ENCODE results near the gene PSG1. TPM values are rescaled to one million over a fixed set of nuclear protein-coding genes. Genes with fewer than 3 reads are reported as not detected.
"Not testable (repeated sequence)": the region's sequence is repeated elsewhere in the genome, so short reads cannot be mapped to it uniquely, and the experiment has no call there.

The PSG1 gene
- total RNA-seq, 1 experiment from 2014 or later, result not detected

GRCh38 chr19:42850981-42851717 is 28.4 kb downstream of the PSG1 start:
- DNase-seq (ENCODE audit: low spot score) (no peak), ATAC-seq (no peak)
- H3K27ac Mint-ChIP-seq, result no peak overlapping the region
- no peak overlapping the region for H3K4me3 Mint-ChIP-seq
- no peaks in the 10 kb centered on the region for H3K36me3 Mint-ChIP-seq
- no peaks in the 10 kb centered on the region for H3K4me1 Mint-ChIP-seq
- no peaks in the 10 kb centered on the region; the same call in 1 of the 2 replicates for H3K9me3 Mint-ChIP-seq
- H3K27me3 Mint-ChIP-seq (ENCODE audit: low read depth), result peaks cover 7% of the 10 kb centered on the region
- ChIA-PET POLR2A (no interaction called here), CTCF (interaction anchor here (1.7 kb wide), 1 partner anchor 34 kb away, joined by 4 read pairs; no protein-coding TSS in a partner anchor)
- no peak for TF ChIP-seq EMX1 (CRISPR knock-in tag; IDR thresholded peaks at IDR 0.05)
- no peak for TF ChIP-seq E2F5 (CRISPR knock-in tag; IDR thresholded peaks at IDR 0.05)
- no peak for TF ChIP-seq IRF1 (CRISPR knock-in tag; IDR thresholded peaks at IDR 0.05)
- TF ChIP-seq ATF3 (CRISPR knock-in tag; conservative IDR thresholded peaks at IDR 0.05), result no peak
- TF ChIP-seq GRHL2 (CRISPR knock-in tag; IDR thresholded peaks at IDR 0.05; ENCODE audit: insufficient replicate concordance, severe bottlenecking), result no peak
- no peak for TF ChIP-seq IRF2 (CRISPR knock-in tag; IDR thresholded peaks at IDR 0.05; ENCODE audit: borderline replicate concordance, low read depth)
- no peak for TF ChIP-seq JUN (CRISPR knock-in tag; IDR thresholded peaks at IDR 0.05)
- TF ChIP-seq ZNF317 (CRISPR knock-in tag; IDR thresholded peaks at IDR 0.05; ENCODE audit: borderline replicate concordance, low read depth), result no peak
- no peak for TF ChIP-seq E2F1 (CRISPR knock-in tag; IDR thresholded peaks at IDR 0.05)
- TF ChIP-seq ZNF425 (CRISPR knock-in tag; conservative IDR thresholded peaks at IDR 0.05), result no peak

- Mint-ChIP-seq H3K4me1 (no peaks in the 10 kb centered on the region), H3K36me3 (no peaks in the 10 kb centered on the region), H3K9me3 (peaks cover 5% of the 10 kb centered on the region), H3K27me3 (ENCODE audit: low read depth) (peaks cover 5% of the 10 kb centered on the region), H3K4me3 (no peak overlapping the region), H3K27ac (no peak overlapping the region)
- DNase-seq (ENCODE audit: low spot score) (no peak), ATAC-seq (no peak)
- TF ChIP-seq ESRRA (CRISPR knock-in tag; IDR thresholded peaks at IDR 0.05; ENCODE audit: borderline replicate concordance), result no peak
- TF ChIP-seq CDX4 (CRISPR knock-in tag; IDR thresholded peaks at IDR 0.05; ENCODE audit: borderline replicate concordance), result no peak
- TF ChIP-seq FOXP1 (CRISPR knock-in tag; IDR thresholded peaks at IDR 0.05; ENCODE audit: borderline replicate concordance), result no peak
- no peak for TF ChIP-seq GRHL2 (CRISPR knock-in tag; IDR thresholded peaks at IDR 0.05; ENCODE audit: insufficient replicate concordance, severe bottlenecking)
- no peak for TF ChIP-seq ZSCAN18 (CRISPR knock-in tag; IDR thresholded peaks at IDR 0.05)
- TF ChIP-seq CTCF (IDR thresholded peaks at IDR 0.05), result no peak
- TF ChIP-seq ATF6 (CRISPR knock-in tag; IDR thresholded peaks at IDR 0.05), result no peak
- POLR2A ChIA-PET, result no interaction called here
- CTCF ChIA-PET, result no interaction called here
Measured at GRCh38 chr19:42846597-42846996, 32.9 kb downstream of the PSG1 start.

GRCh38 chr19:42843631-42844030 is 35.9 kb downstream of the PSG1 start:
- H3K9me3 Mint-ChIP-seq; POLR2A ChIA-PET; ATAC-seq; H3K4me1 Mint-ChIP-seq; DNase-seq (ENCODE audit: low spot score); H3K27me3 Mint-ChIP-seq (ENCODE audit: low read depth); H3K36me3 Mint-ChIP-seq; H3K4me3 Mint-ChIP-seq; H3K27ac Mint-ChIP-seq: not testable (repeated sequence)
- CTCF ChIA-PET, result interaction anchor here (1.1 kb wide), 1 partner anchor 42 kb away, joined by 4 read pairs; no protein-coding TSS in a partner anchor
